ENCODE results near the gene RBAK. TPM values are rescaled to one million over a fixed set of nuclear protein-coding genes. Genes with fewer than 3 reads are reported as not detected.
A peak's percentile ranks its signal among the peaks of the same experiment; 100 is the strongest.

The RBAK gene
- 16.0 and 16.1 TPM in 2 replicates for total RNA-seq (2022)
- Bru-seq, nascent RNA, result percentile 94 among the genes with signal in this experiment
- percentile 98 among the genes with signal in this experiment for BruChase-seq, experiment 1, labeled RNA remaining after a 2-hour chase
- percentile 91 among the genes with signal in this experiment for BruChase-seq, experiment 2, labeled RNA remaining after a 6-hour chase
- long read RNA-seq, full-length matches to known transcripts, result 4 of 7 reads
- long read RNA-seq, partial matches to known transcripts, result 0 of 7 reads
- long read RNA-seq, other reads (novel, unspliced or antisense), result 3 of 7 reads

DNA sequence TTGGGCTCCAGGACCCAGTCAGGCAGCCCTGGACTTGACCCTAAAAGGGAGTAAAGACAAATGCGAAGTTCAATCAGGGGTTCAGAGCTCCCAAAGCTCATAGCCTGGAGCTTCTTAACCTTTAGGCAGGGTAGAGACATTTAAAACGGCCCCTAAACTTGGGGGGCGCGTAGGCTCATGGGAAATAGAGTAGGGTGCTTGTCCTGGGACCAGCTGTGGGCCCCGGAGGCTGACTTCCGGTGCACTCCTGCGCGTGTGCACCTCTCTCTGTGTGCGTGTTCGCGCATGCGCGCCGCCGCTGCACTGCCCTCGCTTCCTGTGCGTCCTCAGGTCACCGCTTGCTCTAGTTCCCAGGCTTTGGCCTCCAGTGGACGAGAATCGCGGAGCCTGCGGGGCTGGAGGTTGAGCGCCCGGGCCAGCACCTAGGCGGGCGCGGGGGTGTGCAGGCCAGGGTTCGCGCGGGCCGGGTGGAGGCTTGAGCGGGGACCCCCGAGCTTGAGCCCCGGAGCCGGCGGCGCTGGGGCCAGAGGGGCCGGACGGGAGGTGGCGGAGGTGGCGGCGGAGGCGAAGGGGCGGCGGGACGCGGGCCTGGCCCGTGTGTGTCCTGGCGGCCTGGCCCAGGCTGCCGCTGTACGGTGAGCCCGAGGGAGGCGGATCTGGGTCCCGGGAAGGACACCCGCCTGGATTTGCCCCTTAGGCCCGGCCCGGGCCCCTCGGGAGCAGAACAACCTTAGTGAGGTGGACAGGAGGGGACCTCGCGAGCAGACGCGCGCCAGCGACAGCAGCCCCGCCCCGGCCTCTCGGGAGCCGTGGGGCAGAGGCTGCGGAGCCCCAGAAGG is at the start of gene RBAK:
RBAK (plus strand) TSS at position 303 of the 839 bp plus-strand sequence. CDS start 2,217 bp downstream, outside the sequence.
- Mint-ChIP-seq H3K36me3 (ENCODE audit: insufficient read depth, unreplicated experiment) (peaks cover 41% of the 10 kb centered on the region), H3K27me3 (ENCODE audit: insufficient read depth, unreplicated experiment) (no peaks in the 10 kb centered on the region), H3K9me3 (ENCODE audit: unreplicated experiment) (peaks cover 16% of the 10 kb centered on the region), H3K4me3 (ENCODE audit: unreplicated experiment) (peak within 1 kb of the TSS; percentile 89), H3K4me1 (ENCODE audit: low read depth, unreplicated experiment) (no peaks in the 10 kb centered on the region), H3K27ac (ENCODE audit: unreplicated experiment) (peak within 1 kb of the TSS; percentile 81)
- intact Hi-C loops (cut with micrococcal nuclease; ENCODE audit: unreplicated experiment), result no loop called here
- Histone ChIP-seq H3K9me3 (no peaks in the 10 kb centered on the region), H3K36me3 (ENCODE audit: control insufficient read depth, insufficient read depth, low read length) (peaks cover 2% of the 10 kb centered on the region), H3K4me3 (ENCODE audit: low read depth, low read length) (peak within 1 kb of the TSS; percentile 72), H3K4me1 (0 out of 2 replicates have a peak, but pooled peaks cover 4% of the 10 kb centered on the region), H3K27me3 (replicated peaks; ENCODE audit: control insufficient read depth, insufficient read depth, low read length) (no peaks in the 10 kb centered on the region)
- ChIA-PET CTCF (interaction anchor here (1.0 kb wide), 1 partner anchor 72 kb away, joined by 4 read pairs; no protein-coding TSS in a partner anchor), POLR2A (interaction anchor here (0.7 kb wide), 1 partner anchor 72 kb away, joined by 3 read pairs; no protein-coding TSS in a partner anchor)
- no TSS peak for BruUV-seq (replicated peaks)
- TF ChIP-seq, protein P1, sequence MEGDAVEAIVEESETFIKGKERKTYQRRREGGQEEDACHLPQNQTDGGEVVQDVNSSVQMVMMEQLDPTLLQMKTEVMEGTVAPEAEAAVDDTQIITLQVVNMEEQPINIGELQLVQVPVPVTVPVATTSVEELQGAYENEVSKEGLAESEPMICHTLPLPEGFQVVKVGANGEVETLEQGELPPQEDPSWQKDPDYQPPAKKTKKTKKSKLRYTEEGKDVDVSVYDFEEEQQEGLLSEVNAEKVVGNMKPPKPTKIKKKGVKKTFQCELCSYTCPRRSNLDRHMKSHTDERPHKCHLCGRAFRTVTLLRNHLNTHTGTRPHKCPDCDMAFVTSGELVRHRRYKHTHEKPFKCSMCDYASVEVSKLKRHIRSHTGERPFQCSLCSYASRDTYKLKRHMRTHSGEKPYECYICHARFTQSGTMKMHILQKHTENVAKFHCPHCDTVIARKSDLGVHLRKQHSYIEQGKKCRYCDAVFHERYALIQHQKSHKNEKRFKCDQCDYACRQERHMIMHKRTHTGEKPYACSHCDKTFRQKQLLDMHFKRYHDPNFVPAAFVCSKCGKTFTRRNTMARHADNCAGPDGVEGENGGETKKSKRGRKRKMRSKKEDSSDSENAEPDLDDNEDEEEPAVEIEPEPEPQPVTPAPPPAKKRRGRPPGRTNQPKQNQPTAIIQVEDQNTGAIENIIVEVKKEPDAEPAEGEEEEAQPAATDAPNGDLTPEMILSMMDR (IDR thresholded peaks at IDR 0.05; ENCODE audit: insufficient read depth in 1 of 2, low read depth in 1 of 2, low read length in 1 of 2, severe bottlenecking in 1 of 2, unreplicated experiment in 1 of 2), result no peak
- DNase-seq, result peak; percentile 94 to 97

DNA sequence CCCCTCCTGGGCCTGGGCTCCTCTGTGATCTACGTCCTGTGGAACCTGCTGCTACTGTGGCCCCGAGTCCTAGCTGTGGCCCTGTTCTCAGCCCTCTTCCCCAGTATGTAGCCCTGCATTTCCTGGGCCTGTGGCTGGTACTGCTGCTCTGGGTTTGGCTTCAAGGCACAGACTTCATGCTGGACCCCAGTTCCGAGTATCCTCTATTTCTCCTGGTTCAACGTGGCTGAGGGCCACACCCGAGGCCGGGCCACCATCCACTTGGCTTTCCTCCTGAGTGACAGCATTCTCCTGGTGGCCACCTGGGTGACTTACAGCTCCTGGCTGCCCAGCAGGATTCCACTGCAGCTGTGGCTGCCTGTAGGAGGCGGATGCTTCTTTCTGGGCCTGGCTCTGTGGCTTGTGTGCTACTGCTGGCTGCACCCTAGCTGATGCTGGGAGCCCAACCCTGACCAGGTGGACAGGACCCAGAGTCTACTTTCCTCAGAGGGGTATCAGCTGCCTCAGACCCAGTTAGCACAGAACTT is 48.9 kb upstream of the RBAK start:
- no peak for DNase-seq
- no peaks in the 10 kb centered on the region for H3K4me1 ChIP-seq
- peaks cover 4% of the 10 kb centered on the region for H3K36me3 ChIP-seq (ENCODE audit: control insufficient read depth, insufficient read depth, low read length)
- H3K36me3 Mint-ChIP-seq (ENCODE audit: insufficient read depth, unreplicated experiment), result peaks cover 40% of the 10 kb centered on the region
- BruUV-seq (replicated peaks), result no TSS peak
- TF ChIP-seq, protein P1 (IDR thresholded peaks at IDR 0.05; ENCODE audit: insufficient read depth in 1 of 2, low read depth in 1 of 2, low read length in 1 of 2, severe bottlenecking in 1 of 2, unreplicated experiment in 1 of 2), result no peak
- no peak overlapping the region for H3K4me3 Mint-ChIP-seq (ENCODE audit: unreplicated experiment)
- H3K27me3 ChIP-seq (replicated peaks; ENCODE audit: control insufficient read depth, insufficient read depth, low read length), result no peaks in the 10 kb centered on the region
- intact Hi-C loops (cut with micrococcal nuclease; ENCODE audit: unreplicated experiment), result no loop called here
- H3K9me3 ChIP-seq, result no peaks in the 10 kb centered on the region
- ChIA-PET CTCF (interaction anchor here (1.1 kb wide), 1 partner anchor 23 kb away, joined by 3 read pairs; no protein-coding TSS in a partner anchor), POLR2A (no interaction called here)
- no peaks in the 10 kb centered on the region for H3K9me3 Mint-ChIP-seq (ENCODE audit: unreplicated experiment)
- no peak overlapping the region for H3K27ac Mint-ChIP-seq (ENCODE audit: unreplicated experiment)
- H3K4me1 Mint-ChIP-seq (ENCODE audit: low read depth, unreplicated experiment), result no peaks in the 10 kb centered on the region
- no peaks in the 10 kb centered on the region for H3K27me3 Mint-ChIP-seq (ENCODE audit: insufficient read depth, unreplicated experiment)
- no peak overlapping the region for H3K4me3 ChIP-seq (ENCODE audit: low read depth, low read length)

DNA sequence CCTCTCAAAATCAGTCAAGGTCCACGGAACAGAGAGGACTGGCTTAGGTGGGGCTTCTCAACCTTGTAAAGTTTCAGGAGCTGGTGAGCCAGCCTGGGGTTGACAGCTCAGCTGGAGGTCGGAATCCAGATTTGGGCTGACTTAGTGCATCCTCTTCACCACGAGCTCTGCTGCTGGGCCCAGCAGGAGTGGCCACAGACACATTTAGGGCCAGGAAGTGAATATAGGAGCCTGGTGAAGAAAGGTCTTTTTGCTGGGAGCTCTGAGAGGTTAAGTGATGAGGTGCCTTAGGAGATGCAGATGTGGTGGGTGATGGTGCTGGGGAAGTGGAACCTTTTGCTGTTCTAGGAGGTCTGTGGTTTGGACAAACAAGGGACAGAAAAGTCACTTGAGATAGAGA is 47.4 kb upstream of the RBAK start:
- Histone ChIP-seq H3K36me3 (ENCODE audit: control insufficient read depth, insufficient read depth, low read length) (peaks cover 1% of the 10 kb centered on the region), H3K4me3 (ENCODE audit: low read depth, low read length) (no peak overlapping the region), H3K9me3 (no peaks in the 10 kb centered on the region), H3K4me1 (no peaks in the 10 kb centered on the region), H3K27me3 (replicated peaks; ENCODE audit: control insufficient read depth, insufficient read depth, low read length) (no peaks in the 10 kb centered on the region)
- no peak for DNase-seq
- Mint-ChIP-seq H3K4me1 (ENCODE audit: low read depth, unreplicated experiment) (no peaks in the 10 kb centered on the region), H3K27ac (ENCODE audit: unreplicated experiment) (no peak overlapping the region), H3K4me3 (ENCODE audit: unreplicated experiment) (no peak overlapping the region), H3K9me3 (ENCODE audit: unreplicated experiment) (no peaks in the 10 kb centered on the region), H3K27me3 (ENCODE audit: insufficient read depth, unreplicated experiment) (no peaks in the 10 kb centered on the region), H3K36me3 (ENCODE audit: insufficient read depth, unreplicated experiment) (peaks cover 30% of the 10 kb centered on the region)
- intact Hi-C loops (cut with micrococcal nuclease; ENCODE audit: unreplicated experiment), result no loop called here
- BruUV-seq (replicated peaks), result no TSS peak
- ChIA-PET CTCF (interaction anchor here (1.5 kb wide), 1 partner anchor 24 kb away, joined by 5 read pairs; no protein-coding TSS in a partner anchor), POLR2A (no interaction called here)
- TF ChIP-seq, protein P1 (IDR thresholded peaks at IDR 0.05; ENCODE audit: insufficient read depth in 1 of 2, low read depth in 1 of 2, low read length in 1 of 2, severe bottlenecking in 1 of 2, unreplicated experiment in 1 of 2), result no peak

All from Caco-2 (cell line).